Measurements from ENCODE around the gene DBNL.

DBNL gene

GRCh38 chr7:44105832-44106231 lies 61.3 kb downstream of the DBNL start:
- TF ChIP-seq, protein P1, sequence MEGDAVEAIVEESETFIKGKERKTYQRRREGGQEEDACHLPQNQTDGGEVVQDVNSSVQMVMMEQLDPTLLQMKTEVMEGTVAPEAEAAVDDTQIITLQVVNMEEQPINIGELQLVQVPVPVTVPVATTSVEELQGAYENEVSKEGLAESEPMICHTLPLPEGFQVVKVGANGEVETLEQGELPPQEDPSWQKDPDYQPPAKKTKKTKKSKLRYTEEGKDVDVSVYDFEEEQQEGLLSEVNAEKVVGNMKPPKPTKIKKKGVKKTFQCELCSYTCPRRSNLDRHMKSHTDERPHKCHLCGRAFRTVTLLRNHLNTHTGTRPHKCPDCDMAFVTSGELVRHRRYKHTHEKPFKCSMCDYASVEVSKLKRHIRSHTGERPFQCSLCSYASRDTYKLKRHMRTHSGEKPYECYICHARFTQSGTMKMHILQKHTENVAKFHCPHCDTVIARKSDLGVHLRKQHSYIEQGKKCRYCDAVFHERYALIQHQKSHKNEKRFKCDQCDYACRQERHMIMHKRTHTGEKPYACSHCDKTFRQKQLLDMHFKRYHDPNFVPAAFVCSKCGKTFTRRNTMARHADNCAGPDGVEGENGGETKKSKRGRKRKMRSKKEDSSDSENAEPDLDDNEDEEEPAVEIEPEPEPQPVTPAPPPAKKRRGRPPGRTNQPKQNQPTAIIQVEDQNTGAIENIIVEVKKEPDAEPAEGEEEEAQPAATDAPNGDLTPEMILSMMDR (conservative IDR thresholded peaks at IDR 0.05), result no peak
- H3K27ac ChIP-seq, result no peak overlapping the region

- TF ChIP-seq, protein P1 (conservative IDR thresholded peaks at IDR 0.05), result no peak
- no peak overlapping the region for H3K27ac ChIP-seq
These were observed 62.0 kb downstream of the DBNL start for GRCh38 chr7:44106311-44107065.

- H3K27ac ChIP-seq, result no peak overlapping the region
- TF ChIP-seq, protein P1 (conservative IDR thresholded peaks at IDR 0.05), result no peak
These were observed 62.8 kb downstream of the DBNL start for GRCh38 chr7:44107116-44107960.

- H3K27ac ChIP-seq, result no peak overlapping the region
- TF ChIP-seq, protein P1 (conservative IDR thresholded peaks at IDR 0.05), result no peak
These were observed 63.7 kb downstream of the DBNL start for GRCh38 chr7:44107961-44108767.

DNA sequence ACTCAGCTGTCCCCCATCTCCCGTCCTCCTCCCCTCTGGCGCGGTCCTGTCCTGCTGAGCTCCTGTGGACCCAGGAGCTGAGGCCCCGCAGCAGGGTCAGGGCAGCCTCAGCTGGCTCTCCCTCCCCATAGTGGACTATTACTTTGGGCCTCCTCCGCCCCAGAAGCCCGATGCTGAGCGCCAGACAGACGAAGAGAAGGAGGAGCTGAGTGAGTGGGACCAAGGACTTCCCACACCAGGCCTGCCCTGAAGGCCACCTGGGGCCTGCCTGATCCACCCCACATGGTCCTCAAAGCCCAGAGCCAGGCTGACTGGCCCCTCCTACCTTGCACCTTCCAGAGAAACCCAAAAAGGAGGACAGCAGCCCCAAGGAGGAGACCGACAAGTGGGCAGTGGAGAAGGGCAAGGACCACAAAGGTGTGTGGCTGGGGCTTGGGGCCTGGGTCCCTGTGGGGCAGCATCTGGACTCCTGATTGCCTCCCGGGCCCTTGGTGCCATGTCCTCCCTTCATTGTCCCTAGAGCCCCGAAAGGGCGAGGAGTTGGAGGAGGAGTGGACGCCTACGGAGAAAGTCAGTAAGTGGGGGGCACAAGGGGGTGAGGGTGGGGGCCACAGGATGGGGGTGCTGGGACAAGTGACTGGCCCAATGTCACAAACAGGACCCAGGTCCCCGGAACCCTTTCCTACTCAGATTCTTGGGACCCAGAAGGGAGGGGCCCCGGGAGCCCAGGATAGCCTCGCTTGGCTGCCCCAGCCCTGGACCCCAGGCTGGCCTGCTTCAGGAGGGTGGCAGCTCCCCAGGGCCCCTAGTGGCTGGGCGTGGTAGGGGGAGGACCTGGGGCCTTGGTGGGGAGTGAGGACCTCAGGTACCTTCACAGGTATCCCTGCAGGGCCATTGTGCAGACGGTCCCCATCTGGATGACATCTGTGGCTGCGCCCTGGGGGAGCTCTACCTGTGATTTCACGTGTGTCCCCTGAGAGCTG lies 64.6 kb downstream of the DBNL start:
- no peak overlapping the region for H3K27ac ChIP-seq
- TF ChIP-seq, protein P1 (conservative IDR thresholded peaks at IDR 0.05), result no peak

- TF ChIP-seq, protein P1 (conservative IDR thresholded peaks at IDR 0.05), result no peak
- H3K27ac ChIP-seq, result no peak overlapping the region
These were observed 65.5 kb downstream of the DBNL start for GRCh38 chr7:44109991-44110390.
